ENCODE data around the gene LHX6.

GRCh38 chr9:122206118-122207046, 22.4 kb downstream of the LHX6 start:
- TF ChIP-seq EZH2 (IDR thresholded peaks at IDR 0.05; ENCODE audit: insufficient read depth, poor library complexity, severe bottlenecking) (no peak), EZH2phosphoT487 (IDR thresholded peaks at IDR 0.05; ENCODE audit: insufficient read depth, low read depth) (no peak)
